SHP77 treated with DMSO at 0.1 percent for 48 hours (cell line): ENCODE measurements around the gene CWC25.

Source experiments
- DNase-seq: peaks from one replicate; lab custom pipeline; 2025; lab: John Stamatoyannopoulos, UW

Gene CWC25

DNA sequence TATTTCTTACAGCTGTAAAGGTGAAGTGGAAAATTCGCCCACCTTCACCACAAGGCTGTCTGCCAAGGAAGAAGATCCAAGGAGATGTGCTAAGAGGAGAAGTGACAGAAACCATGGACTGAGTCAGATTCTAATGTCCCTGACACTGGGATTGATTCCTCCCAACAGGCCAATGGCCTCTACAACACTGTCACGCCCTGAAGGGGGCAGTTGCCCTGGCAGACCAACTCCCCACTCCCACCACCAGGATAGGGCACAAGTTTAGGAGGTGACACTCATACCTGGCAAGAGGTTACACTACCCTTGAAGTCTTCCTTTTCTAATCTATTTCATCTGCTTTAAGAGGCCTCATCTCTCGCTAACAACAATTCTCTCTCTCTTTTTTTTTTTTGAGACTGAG lies 41.9 kb downstream of the CWC25 start:
- no peak for DNase-seq

DNA sequence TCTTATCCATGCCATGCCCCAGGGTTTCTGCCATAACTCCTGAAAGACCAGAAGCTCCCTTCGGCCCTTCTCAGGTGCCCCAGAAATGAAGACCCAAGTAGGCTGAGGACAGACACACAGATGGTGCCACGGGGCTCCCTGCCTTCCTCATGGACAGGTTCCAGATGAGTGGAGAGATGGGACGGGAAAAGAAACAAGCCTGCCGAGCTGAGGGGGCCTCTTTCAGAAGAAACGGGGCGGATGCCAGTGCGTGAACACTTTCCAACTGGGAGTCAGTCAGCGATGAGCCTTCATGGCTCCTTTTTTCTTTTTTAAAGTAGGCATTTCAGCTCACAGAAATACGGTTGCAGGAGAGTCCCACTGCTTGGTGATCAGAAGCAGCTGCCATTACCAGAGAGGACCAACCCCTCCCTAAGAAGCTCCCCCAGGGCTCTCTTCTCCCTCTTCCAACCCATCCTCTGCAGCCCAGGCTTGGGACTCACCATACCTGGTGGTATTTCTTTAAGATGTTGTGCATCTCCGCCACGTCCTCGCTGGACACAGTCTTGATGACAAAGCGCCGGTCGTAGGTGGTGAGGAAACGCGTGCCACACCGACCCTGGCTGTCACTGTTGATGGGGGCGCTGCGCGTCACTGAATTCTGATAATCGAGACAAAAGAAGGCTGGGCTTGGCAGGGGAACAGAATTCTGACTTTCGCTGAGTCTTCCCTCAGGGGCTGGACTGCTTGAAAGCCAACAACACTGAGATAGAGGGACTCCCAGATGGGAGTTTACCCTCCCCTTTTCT lies 45.0 kb downstream of the CWC25 start:
- no peak for DNase-seq

GRCh38 chr17:38777641-38778250 lies 47.4 kb downstream of the CWC25 start:
- DNase-seq, result no peak

GRCh38 chr17:38773258-38773657 lies 51.9 kb downstream of the CWC25 start:
- no peak for DNase-seq

GRCh38 chr17:38768417-38768816 lies 56.7 kb downstream of the CWC25 start:
- no peak for DNase-seq

DNA sequence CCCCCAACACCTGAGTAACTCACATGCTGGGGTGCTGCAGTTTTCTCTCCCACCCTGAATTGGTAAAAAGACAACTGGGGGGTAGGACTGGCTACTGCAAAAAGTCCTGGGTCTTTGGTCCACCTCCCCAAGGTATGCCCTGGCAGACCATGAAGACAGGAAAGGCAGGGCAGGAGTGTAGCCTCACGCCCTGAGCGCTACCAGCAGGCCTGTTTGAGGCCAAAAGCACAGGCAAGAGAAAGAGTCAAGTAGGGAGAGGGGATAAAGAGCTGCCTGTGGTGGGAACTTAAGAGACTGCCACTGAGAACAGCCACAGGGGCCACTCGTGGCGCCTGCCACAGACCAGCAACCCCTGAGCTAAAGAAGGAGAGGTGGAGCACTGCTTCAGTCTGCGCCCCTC lies 58.8 kb downstream of the CWC25 start:
- no peak for DNase-seq

- DNase-seq, result no peak
Observed at GRCh38 chr17:38762231-38762630, 62.9 kb downstream of the CWC25 start.

GRCh38 chr17:38761612-38762011 lies 63.5 kb downstream of the CWC25 start:
- no peak for DNase-seq

GRCh38 chr17:38753071-38753506 lies 72.0 kb downstream of the CWC25 start:
- DNase-seq, result no peak

DNA sequence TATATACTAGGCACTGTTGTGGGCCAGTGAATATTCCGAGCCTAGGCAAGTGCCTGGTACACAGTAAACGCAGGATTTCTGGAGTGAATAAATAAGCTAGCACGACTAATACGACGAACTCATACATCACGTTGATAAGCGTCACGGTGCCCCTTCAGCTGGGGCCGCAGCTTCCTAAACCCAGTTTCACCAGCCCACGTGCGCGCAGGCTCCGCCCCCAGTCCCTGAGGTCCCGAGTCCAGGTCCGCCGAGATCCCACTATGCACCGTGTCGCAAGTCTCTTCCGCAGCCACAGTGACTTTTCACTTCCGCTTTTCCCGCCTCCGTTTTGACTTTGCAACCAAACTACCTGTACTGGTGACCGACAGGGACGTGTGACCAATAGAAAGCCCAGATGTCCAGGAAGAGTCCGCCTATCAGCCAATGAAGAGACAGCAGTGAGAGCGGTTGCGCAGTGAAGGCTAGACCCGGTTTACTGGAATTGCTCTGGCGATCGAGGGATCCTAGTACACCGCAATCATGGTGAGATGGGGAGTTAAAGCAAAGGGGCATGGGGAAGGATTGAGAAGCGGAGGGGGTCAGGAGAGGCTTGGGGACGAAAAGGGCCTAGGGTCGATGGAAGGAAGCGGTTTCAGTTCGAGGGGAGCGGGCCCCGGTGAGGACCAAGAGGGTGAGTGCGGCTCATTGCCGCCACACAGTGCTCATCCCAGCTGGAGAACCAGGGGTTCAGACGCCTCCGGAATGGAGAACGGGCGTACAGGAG lies 72.6 kb downstream of the CWC25 start, which contains the start of gene PSMB3:
Gene PSMB3 (plus strand): TSS at position 434 of the 763 bp plus-strand sequence. CDS start 86 bp downstream, at position 520.
- peak; percentile 98 for DNase-seq

GRCh38 chr17:38751808-38752307 lies 73.3 kb downstream of the CWC25 start:
- DNase-seq, result peak; percentile 52

- no peak for DNase-seq
Observed at GRCh38 chr17:38751144-38751807, 73.8 kb downstream of the CWC25 start.
